Measurements from ENCODE around the gene PTTG2. TPM values are rescaled to one million over a fixed set of nuclear protein-coding genes. Genes with fewer than 3 reads are reported as not detected.
"Not testable (repeated sequence)": the region's sequence is repeated elsewhere in the genome, so short reads cannot be mapped to it uniquely, and the experiment has no call there.

PTTG2 gene
- total RNA-seq, 1 donor from 2014 or later, result not detected

- DNase-seq (ENCODE audit: low read depth), result no peak
- H3K4me3 ChIP-seq (ENCODE audit: low read depth, low read length), result no peak overlapping the region
- no peak for TF ChIP-seq CTCF (conservative IDR thresholded peaks at IDR 0.05; ENCODE audit: low read depth, low read length)
Observed at GRCh38 chr4:37967736-37968135, 7.5 kb downstream of the PTTG2 start.

GRCh38 chr4:37968747-37969146 is 8.5 kb downstream of the PTTG2 start:
- H3K4me3 ChIP-seq (ENCODE audit: low read depth, low read length), result no peak overlapping the region
- no peak for TF ChIP-seq CTCF (conservative IDR thresholded peaks at IDR 0.05; ENCODE audit: low read depth, low read length)
- no peak for DNase-seq (ENCODE audit: low read depth)

GRCh38 chr4:37970702-37971101 is 10.5 kb downstream of the PTTG2 start:
- peak; percentile 79 for TF ChIP-seq CTCF (conservative IDR thresholded peaks at IDR 0.05; ENCODE audit: low read depth, low read length)
- H3K4me3 ChIP-seq (ENCODE audit: low read depth, low read length), result no peak overlapping the region
- peak; percentile 73 for DNase-seq (ENCODE audit: low read depth)

GRCh38 chr4:37971202-37971601 is 11.0 kb downstream of the PTTG2 start:
- no peak overlapping the region for H3K4me3 ChIP-seq (ENCODE audit: low read depth, low read length)
- no peak for DNase-seq (ENCODE audit: low read depth)
- no peak for TF ChIP-seq CTCF (conservative IDR thresholded peaks at IDR 0.05; ENCODE audit: low read depth, low read length)

- DNase-seq (ENCODE audit: low read depth), result no peak
- H3K4me3 ChIP-seq (ENCODE audit: low read depth, low read length), result no peak overlapping the region
- TF ChIP-seq CTCF (conservative IDR thresholded peaks at IDR 0.05; ENCODE audit: low read depth, low read length), result no peak
Observed at GRCh38 chr4:37973441-37973840, 13.2 kb downstream of the PTTG2 start.

- H3K4me3 ChIP-seq (ENCODE audit: low read depth, low read length); DNase-seq (ENCODE audit: low read depth): not testable (repeated sequence)
Observed at GRCh38 chr4:37975321-37975822, 15.2 kb downstream of the PTTG2 start.

- DNase-seq (ENCODE audit: low read depth), result no peak
- peak overlapping the region; percentile 51 for H3K4me3 ChIP-seq (ENCODE audit: low read depth, low read length)
- TF ChIP-seq CTCF (conservative IDR thresholded peaks at IDR 0.05; ENCODE audit: low read depth, low read length), result no peak
Observed at GRCh38 chr4:37976507-37976906, 16.3 kb downstream of the PTTG2 start.

Data from epithelial cell of proximal tubule (primary cell).